AG10803 (cell line): ENCODE data around the gene SCN2A.
"Not testable (repeated sequence)": the region's sequence is repeated elsewhere in the genome, so short reads cannot be mapped to it uniquely, and the experiment has no call there.

ENCODE experiments used
- DNase-seq: peaks from one replicate; pipeline ENCODE4 v3.0.0; 2010; ENCODE audit warnings: low read depth
- H3K4me3 ChIP-seq: 2 replicates; pipeline ENCODE4 v1.5.1; 2011; ENCODE audit warnings: mild to moderate bottlenecking, low read length, control low read depth
- TF ChIP-seq, protein P1 (sequence below): conservative IDR thresholded peaks from 2 replicates; pipeline ENCODE4 v1.5.1; 2011; ENCODE audit warnings: mild to moderate bottlenecking, low read length, control low read depth, inconsistent platforms

The SCN2A gene

DNA sequence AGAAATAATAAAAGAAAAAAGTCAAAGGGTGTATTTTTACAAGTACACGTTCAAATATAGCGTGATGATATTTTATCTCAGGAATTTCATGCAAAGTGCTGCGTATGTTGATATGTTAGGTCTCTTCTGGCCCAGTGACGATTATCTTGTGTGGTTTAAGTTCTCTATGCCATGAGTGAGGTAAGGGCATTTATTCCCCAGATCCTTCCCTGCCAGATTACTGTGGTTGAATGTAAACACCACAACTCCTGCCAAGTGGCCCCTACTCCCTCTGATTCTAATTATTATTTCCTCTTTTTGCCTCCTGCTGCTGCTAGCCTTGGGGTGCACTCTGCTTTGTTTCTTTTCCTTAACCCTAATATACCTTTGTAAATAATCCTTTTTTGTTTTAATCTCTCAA is 12.2 kb downstream of the SCN2A start:
- TF ChIP-seq, protein P1, sequence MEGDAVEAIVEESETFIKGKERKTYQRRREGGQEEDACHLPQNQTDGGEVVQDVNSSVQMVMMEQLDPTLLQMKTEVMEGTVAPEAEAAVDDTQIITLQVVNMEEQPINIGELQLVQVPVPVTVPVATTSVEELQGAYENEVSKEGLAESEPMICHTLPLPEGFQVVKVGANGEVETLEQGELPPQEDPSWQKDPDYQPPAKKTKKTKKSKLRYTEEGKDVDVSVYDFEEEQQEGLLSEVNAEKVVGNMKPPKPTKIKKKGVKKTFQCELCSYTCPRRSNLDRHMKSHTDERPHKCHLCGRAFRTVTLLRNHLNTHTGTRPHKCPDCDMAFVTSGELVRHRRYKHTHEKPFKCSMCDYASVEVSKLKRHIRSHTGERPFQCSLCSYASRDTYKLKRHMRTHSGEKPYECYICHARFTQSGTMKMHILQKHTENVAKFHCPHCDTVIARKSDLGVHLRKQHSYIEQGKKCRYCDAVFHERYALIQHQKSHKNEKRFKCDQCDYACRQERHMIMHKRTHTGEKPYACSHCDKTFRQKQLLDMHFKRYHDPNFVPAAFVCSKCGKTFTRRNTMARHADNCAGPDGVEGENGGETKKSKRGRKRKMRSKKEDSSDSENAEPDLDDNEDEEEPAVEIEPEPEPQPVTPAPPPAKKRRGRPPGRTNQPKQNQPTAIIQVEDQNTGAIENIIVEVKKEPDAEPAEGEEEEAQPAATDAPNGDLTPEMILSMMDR: no peak
- no peak overlapping the region for H3K4me3 ChIP-seq
- no peak for DNase-seq

DNA sequence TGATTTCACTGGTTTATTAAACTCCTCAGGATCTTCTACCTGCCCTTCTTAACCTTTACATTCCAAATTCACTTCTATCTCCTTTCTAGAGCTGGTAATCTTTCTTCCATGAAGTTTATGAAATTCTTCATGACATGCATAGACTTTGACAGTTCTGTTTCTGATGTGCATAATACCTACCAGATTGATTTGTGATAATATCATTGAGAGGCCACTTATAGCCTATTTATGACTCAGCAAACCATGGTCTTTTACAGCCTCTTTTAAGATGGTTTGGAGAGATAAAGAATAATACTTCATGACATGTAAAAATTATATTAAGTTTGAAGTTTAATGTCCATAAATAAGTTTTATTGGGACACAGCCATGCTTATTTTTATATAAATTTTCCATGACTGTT is 14.0 kb downstream of the SCN2A start:
- TF ChIP-seq, protein P1: no peak
- DNase-seq: no peak
- no peak overlapping the region for H3K4me3 ChIP-seq

DNA sequence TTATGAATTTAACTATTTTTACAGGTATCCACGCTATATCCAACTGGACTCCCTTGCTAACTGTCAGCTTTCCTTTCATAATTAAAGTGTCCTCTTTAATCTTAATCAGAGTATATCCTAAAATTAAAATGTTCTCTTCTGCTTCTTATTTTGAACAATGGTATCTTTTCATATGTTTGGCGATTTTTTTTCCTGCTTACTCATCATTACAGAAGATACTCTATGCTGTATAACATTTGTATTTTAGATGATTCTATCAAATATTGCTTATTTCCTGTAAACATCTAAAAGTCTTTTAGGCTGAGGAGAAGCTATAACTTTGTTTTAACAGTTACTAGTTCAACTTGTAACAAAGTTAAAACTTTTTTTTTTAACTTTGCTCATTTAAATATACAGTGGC is 17.4 kb downstream of the SCN2A start:
- no peak for DNase-seq

DNA sequence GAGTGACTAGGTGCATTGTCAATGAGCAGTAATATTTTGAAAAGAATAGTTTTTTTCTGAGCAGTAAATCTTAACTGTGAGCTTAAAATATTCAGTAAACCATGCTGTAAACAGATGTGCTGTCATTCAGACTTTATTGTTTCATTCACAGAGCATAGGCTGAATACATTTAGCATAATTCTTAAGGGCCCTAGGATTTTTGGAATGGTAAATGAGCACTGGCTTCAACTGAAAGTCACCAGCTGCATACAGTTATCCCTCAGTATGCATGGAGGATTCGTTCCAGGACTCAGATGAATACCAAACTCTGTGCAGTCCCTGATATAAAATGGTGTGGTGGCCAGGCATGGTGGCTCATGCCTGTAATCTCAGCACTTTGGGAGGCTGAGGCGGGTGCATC is 21.1 kb downstream of the SCN2A start:
- not testable (repeated sequence) for H3K4me3 ChIP-seq

More for the DNA sequence above, 17.4 kb downstream of the SCN2A start:
- TF ChIP-seq, protein P1: no peak
- no peak overlapping the region for H3K4me3 ChIP-seq

DNA sequence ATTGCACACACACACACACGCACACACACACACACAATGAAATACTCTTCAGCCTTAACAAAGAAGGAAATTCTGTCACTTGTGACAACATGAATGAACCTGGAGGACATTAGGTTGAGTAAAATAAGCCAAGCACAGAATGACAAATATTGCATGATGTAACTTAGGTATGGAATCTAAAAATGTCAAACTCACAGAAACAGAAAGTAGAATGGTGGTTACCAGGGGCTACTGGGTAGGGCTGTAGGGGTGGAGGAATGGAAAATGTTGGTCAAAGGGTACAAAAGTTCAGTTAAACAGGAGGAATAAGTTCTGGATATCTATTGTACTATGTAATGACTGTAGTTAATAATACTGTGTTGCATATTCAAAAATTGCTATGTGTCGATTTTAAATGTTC is 29.5 kb downstream of the SCN2A start:
- TF ChIP-seq, protein P1: no peak
- DNase-seq: no peak

More for the DNA sequence above, 21.1 kb downstream of the SCN2A start:
- DNase-seq: not testable (repeated sequence)

DNA sequence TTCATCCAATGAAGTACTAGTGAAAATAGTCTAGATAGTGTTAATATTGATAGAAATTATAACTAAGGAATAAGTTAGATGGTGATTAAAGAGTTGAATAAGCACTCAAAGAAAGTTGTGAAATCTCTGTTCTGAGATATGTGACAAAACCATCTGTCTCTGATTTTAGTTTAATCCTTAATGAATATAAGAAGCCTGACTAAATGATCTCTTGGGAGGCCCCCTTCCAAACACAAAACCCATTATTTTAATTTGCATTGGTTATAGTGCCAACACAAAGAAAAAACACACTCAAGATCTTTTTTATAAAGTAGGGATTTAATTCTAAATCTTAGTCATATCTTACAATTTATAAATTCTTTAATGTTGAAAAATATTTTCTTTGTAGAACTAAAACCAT is 34.0 kb downstream of the SCN2A start:
- TF ChIP-seq, protein P1: no peak
- H3K4me3 ChIP-seq: no peak overlapping the region
- DNase-seq: no peak

More for the DNA sequence above, 29.5 kb downstream of the SCN2A start:
- no peak overlapping the region for H3K4me3 ChIP-seq

DNA sequence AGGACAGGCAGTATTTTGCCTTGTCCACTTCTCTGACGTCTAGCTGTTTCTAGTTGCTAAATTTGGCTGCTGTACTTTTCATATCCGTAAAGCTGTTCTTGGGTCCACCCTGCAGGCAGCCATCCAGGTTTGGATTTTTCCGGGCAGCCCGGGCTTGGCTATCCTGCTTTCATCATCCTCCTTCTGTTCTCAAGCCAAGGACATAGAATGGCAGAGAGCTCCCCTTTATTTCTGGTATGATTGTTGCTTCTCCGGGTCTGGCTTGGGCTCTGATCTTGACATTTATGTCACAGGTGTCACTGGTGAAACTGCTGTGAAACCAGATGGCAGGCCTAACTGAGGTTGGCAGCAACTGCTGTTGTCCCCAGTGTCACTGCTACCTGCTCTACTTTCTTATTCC is 35.5 kb downstream of the SCN2A start:
- TF ChIP-seq, protein P1: no peak
- peak; percentile 5 for DNase-seq
- no peak overlapping the region for H3K4me3 ChIP-seq

DNA sequence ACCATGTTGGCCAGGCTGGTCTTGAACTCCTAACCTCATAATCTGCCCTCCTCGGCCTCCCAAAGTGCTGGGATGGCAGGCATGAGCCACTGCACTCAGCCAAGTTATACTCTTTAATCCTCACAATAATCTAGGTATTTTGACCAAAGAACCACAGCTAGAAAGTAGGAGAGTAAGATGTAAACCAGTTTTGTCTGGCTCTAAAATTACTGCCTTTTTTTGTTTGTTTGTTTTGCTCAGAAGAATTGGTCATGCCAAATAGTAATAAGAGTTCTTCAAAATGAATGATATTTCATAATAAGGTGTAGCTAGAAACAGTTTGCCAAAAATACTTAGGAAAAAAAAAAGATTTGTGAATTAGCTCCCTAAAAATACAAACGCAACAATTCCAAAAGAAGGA is 36.7 kb downstream of the SCN2A start:
- no peak for DNase-seq
- TF ChIP-seq, protein P1: no peak
- no peak overlapping the region for H3K4me3 ChIP-seq
